HCEC 1CT (cell line): Measurements from ENCODE around the gene ERMARD.

Experiments used
- DNase-seq: peaks from one replicate; pipeline ENCODE4 v3.0.0-alpha.2; 2017

Gene ERMARD

GRCh38 chr6:169803271-169803811 lies 51.9 kb downstream of the ERMARD start:
- no peak for DNase-seq

DNA sequence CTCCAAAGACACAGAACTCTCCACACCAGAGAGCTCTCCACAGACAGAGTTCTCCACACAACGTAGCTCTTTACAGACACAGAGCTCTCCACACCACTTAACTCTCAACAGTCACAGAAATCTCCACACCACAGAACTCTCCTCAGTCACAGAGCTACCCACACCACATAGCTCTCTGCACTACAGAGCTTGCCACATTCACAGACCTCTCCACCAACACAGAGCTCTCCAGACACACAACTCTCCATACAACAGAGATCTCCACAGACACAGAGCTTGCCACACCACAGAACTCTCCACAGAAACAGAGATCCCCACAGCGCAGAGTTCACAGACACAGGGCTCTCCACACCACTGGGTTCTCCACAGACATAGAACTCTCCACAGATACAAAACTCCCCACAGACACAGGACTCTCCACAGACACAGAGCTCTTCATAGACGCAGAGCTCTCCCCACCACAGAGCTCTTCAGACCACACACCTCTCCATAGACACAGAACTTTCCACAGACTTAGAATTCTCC lies 52.5 kb downstream of the ERMARD start:
- DNase-seq: no peak

DNA sequence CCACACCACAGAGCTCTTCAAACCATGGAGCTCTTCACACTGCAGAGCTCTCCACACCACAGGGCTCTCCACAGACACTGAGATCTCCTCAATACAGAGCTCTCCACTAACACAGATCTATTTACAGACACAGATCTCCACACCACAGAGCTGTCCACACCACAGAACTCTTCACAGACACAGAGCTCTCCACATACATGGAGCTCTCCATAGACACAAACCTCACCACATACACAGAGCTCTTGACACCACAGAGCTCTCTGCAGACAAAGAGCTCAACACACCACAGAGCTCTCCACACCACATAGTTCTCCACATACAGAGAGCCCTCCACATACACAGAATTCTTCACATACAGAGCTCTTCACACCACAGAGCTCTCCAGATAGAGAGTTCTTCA lies 53.0 kb downstream of the ERMARD start:
- no peak for DNase-seq

DNA sequence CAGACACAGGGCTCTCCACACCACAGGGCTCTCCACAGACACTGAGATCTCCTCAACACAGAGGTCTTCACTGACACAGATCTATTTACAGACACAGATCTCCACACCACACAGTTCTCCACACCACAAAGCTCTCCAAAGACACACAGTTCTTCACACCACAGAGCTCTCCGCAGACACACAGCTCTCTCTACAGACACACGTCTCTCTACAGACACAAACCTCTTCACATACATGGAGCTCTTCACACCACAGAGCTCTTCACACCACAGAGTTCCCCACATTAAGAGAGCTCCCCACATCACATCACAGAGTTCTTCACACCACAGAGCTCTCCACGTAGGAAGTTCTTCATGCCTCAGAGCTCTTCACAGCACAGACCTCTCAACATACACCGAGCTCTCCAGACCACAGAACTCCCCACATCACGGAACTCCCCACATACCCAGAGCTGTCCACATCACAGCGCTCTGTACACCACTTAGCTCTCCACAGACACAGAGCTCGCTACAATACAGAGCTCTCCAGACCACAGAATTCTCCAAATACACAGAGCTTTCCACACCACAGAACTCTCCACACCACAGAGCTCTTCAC lies 53.9 kb downstream of the ERMARD start:
- no peak for DNase-seq

DNA sequence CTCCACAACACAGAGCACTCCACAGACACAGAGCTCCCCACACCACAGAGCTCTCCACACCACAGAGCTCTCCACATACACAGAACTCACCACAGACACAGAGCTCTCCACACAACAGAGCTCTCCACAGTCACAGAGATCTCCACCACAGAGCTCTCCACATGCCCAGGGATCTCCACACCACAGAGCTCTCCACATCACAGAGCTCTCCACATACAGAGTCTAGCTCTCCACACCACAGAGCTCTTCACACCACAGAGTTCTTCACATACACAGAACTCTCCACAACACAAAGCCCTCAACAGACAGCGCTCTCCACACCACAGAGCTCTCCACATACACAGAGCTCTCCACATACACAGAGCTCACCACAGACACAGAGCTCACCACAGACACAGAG lies 55.3 kb downstream of the ERMARD start:
- DNase-seq: no peak

DNA sequence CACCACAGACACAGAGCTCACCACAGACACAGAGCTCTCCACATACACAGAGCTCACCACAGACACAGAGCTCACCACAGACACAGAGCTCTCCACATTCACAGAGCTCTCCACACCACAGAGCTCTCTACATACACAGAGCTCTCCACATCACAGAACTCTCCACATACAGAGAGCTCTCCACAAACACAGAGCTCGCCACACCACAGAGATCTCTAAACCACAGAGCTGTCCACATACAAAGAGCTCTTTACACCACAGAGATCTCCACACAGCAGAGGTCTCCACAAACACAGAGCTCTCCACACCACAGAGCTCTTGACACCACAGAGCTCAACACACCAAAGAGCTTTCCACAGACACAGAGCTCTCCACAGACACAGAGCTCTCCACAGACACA lies 55.8 kb downstream of the ERMARD start:
- DNase-seq: no peak

DNA sequence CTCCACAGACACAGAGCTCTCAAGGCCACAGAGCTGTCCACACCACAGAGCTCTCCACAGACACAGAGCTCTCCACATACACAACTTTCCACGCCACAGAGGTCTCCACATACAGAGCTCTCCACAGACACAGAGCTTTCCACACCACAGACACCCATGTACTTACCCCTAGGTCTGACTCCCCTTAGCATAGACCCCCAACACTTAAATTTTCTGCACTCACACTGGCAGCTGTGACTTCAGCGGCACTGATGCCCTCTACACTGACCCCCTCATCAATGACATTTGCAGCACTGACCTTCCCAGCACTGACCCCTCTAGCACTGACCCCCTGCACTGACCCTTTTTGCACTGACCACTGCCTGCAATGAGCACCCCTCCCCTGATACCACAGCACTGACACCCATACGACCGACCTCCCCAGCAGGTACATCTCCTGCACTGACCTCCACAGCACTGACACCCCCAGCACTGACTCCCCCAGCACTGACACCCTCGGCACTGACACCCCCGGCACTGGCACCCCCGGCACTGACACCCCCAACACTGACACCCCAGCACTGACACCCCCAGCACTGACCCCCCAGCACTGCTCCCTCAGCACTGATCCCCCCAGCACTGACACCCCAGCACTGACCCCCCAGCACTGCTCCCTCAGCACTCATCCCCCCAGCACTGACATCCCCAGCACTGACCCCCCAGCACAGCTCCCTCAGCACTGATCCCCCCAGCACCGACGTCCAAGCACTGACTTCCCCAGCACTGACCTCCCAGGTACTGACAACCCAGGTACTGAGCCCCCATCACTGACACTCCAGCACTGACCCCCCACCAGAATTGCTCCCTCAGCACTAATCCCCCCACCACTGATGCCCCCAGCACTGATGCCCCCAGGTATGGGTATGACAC lies 56.5 kb downstream of the ERMARD start:
- no peak for DNase-seq

DNA sequence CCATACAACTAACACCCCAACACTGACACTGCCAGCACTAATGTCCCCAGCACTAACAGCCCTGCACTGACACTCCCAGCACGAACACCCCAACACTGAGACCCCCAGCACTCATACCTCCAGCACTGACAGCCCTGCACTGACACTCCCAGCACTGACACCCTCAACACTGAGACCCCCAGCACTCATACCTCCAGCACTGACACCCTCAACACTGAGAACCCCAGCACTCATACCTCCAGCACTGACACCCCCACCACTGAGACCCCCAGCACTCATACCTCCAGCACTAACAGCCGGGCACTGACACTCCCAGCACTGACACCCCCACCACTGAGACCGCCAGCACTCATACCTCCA lies 57.2 kb downstream of the ERMARD start:
- no peak for DNase-seq

- DNase-seq: no peak
These were observed 58.0 kb downstream of the ERMARD start for GRCh38 chr6:169809386-169809785.

- no peak for DNase-seq
These were observed 58.9 kb downstream of the ERMARD start for GRCh38 chr6:169810066-169810989.

DNA sequence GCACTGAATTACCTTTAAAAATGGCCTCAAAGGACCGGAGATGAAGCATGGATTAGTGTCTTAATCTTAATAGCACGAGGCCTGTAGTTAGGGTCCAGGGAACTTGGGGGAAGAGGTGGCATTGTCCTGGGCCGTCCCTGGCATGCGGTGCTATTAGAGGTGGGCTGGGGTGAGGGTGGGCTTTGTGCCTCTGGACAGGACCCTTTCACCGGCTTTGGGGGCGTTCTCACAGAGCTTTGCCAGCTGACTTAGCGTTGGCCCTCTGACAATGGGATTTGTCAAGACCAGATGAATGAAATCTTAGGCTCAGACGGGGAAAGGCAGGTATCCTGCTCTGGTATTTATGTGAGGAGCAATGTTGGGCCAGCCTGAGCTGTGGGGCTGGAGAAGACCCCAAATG lies 59.6 kb downstream of the ERMARD start:
- DNase-seq: no peak

DNA sequence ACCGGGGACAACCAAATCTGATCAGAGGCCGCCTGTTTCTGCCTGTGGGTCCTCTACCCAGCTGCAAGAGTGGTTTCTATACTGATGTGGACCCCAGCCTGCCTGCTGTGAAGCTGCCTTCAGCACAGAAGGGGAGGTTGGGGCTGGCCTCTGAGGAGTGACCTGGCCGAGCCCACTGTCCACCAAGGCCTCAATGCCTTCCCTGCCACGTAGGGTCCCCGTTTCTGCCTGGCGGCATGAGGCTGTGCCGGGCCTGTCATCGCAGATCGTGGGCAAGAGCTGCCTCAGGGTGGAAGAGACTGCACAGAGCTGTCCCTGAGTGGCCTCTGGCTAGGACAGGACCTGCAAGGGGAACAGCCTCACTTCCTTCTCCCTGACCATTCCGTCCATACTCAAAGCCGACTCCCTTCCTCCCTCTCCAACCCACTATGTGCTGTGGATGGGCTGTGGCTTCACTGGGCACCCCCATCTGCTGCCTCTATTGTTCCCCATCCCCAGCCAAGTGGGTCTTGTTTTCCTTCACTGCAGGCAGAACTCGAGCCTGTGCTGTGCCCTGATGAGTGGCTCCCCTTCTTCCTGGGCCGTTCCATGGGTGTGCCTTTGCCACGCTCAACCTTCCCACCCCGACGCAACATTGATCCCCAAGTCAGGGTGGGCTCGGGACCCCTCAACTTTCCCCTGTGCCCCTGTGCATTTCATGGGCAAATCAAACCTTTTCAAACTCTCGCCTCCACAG lies 60.3 kb downstream of the ERMARD start:
- no peak for DNase-seq

DNA sequence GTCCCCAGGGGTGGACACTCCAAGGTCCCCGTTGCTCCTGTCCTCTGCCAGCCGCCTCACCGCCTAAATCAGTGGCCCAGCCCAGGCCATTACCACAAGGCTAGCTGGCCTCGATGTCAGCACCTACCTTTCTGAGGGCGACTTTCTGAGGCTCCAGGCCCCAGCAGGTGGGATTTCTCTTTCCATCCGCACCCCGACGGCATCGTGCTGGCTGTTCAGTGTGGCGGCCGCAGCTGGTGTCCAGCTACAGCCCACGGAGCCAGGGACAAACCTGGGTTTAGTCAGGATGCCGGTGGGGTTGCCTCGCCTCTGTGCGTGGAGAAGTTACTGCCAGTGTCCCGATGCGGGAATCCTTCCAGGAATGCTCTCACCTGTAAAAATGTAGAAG lies 60.8 kb downstream of the ERMARD start:
- no peak for DNase-seq

- no peak for DNase-seq
These were observed 62.5 kb downstream of the ERMARD start for GRCh38 chr6:169813969-169814368.

GRCh38 chr6:169816054-169816453 lies 64.6 kb downstream of the ERMARD start:
- DNase-seq: no peak

DNA sequence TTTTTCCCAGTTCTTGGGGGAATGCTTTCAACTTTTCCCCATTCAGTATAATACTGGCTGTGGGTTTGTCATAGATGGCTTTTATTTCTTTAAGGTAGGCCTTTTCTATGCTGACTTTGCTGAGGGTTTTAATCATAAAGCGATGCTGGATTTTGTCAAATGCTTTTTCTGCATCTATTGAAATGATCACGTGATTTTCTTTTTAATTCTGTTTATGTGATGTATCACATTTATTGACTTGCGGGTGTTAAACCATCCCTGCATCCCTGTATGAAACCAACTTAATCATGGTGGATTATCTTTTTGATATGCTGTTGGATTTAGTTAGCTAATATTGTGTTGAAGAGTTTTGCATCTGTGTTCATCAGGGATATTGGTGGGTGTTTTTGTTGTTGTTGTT lies 65.6 kb downstream of the ERMARD start:
- DNase-seq: no peak

GRCh38 chr6:169820358-169820757 lies 68.9 kb downstream of the ERMARD start:
- DNase-seq: no peak

DNA sequence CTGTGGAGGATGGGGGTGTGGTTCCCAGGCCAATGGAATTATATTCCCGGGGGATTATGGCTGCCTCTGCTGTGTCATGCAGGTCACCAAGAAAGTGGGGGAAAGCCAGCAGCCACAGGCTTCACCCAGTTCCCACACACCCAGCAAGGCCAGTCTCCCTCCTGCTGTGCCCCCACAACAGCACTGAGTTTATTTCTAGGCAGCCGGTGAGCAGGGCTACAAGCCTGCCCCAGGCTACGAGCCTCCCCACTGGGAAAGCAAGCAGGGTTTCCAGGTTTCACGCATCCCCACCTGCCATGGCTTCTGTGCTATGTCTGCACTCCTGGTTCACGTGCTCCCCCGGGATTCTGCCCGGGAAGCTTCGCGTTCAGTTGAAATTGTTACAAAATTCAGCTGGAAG lies 72.6 kb downstream of the ERMARD start:
- DNase-seq: no peak

GRCh38 chr6:169824848-169825557 lies 73.6 kb downstream of the ERMARD start:
- DNase-seq: no peak

GRCh38 chr6:169825558-169826225 lies 74.3 kb downstream of the ERMARD start:
- no peak for DNase-seq

GRCh38 chr6:169826697-169827096 lies 75.3 kb downstream of the ERMARD start:
- no peak for DNase-seq
